Stimulated activated CD4-positive, alpha-beta T cell treated with anti-CD3 and anti-CD28 coated beads, Interleukin-2, amount 100 ng/mL, for 4 hours (primary cell): ENCODE results near the gene CCNB1.
"Not testable (repeated sequence)": the region's sequence is repeated elsewhere in the genome, so short reads cannot be mapped to it uniquely, and the experiment has no call there.

Source experiments
- DNase-seq: peaks from one replicate; pipeline ENCODE4 v3.0.0-alpha.2; 2020; ENCODE audit warnings: low read depth

Gene CCNB1

DNA sequence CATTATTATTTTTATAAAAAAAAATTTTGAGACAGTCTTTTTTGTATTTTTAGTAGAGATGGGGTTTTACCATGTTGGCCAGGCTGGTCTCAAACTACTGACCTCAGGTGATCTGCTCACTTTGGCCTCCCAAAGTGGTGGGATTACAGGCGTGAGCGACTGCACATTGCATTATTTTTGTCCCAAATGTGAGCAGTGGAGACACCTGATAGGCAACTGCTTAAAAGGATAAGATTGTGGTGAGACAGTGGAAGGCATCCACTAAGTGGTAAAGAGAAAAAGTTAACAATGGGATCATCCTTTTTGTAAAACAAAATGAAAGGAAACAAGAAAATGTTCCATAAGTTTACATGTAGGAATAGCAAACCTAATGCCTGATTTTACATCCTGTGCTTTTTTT is 20.4 kb downstream of the CCNB1 start:
- no peak for DNase-seq

DNA sequence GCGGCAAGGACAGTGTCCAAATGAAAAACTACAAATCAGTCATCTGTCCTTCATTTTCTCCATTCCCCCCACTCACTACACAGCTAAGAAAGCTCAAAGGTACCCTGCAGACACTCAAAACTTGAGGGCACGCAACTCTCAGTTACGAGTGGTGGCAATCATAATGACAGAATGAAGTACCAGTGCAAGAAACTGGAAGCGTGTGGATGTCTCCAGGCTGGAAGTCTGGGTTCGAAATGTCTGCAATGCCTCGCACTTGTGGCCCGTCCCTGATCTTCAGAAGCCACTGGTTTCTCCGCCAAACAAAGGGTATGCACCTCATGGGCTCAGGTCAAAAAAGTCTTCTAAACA is 21.8 kb downstream of the CCNB1 start:
- no peak for DNase-seq

DNA sequence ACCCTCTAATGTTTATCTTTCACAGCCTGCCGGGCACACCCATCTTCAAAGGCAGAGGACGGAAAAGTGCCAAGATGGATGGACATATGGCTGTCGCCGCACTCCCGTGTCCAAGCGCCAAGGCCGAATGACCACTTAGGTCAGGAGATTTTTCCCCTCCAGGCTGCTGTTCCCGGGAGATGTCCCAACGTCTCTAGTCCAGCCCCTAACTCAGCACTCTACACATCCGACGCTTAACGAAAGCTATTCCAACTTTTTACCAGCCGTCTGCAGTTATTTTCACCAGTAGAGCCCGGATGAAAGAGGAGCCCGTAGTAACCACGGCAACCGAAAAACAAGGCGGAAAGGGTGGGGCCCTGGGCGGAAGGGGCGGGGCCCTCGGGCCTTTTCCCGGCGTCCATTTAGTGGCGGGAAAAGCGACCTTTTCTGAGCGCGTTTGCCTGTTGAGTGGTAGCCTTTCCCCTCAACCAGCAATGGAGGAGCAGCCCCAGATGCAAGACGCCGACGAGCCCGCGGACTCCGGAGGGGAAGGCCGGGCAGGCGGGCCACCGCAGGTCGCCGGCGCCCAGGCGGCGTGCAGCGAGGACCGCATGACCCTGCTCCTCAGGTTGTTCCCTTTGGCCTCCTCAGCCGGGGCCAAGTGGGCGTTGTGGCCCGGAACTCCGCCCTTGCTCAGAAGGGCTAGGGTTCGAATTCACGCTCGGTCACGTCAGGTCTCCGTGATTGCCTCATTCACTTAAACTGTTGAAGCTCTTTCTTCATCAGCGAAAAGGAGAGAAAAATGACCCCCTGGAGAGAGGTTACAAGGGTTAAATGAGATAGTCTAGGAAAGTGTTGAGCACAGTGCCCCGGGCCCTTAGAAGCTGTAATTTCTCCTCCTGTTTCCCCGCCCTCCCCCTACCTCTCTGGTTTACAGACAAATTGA is 22.5 kb downstream of the CCNB1 start, which contains the start of gene CENPH:
Gene CENPH, plus strand, starts transcription at position 422 of the 925 bp plus-strand sequence. Its CDS starts 52 bp downstream, at position 474.
- peak; percentile 82 for DNase-seq

DNA sequence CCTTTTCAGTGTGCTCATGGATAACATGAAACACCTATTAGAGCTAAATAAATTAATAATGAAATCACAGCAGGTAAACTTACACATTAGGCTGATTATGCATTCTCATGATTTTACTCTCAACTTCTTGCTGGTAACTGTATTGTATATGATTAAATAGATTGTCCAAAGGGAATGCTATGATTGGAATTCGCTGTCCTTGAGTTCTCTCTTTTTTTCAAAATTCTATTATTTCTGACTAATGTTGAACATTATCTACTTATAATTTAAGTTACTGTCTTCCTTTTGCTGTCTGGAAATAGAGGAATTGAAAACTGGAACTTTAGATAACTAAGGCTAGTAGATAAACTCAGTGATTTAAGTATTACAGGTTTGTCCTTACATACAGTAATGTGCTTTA is 35.5 kb downstream of the CCNB1 start:
- DNase-seq: no peak

DNA sequence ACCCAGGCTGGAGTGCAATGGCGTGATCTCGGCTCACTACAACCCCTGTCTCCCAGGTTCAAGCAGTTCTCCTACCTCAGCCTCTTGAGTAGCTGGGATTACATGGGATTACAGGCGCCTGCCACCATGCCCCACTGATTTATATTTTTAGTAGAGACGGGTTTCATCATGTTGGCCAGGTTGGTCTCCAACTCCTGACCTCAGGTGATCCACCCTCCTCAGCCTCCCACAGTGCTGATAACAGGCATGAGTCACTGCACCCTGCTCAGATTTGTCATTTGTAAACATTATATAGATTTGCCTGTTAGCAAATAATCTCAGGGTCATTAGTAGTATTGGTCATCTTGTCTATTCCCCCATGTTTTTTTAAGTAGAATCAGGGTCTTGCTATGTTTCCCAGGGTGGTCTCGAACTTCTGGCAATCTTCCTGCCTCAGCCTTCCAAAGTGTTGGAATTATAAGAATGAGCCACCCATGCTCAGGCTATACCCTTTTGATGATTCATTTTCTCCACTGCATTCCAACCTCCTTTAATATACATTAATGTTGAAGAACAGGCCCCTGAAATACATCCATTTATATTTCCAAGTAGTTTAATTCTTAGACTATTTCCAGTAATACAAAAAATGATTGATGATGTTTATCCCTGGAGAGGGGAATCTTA is 39.7 kb downstream of the CCNB1 start:
- DNase-seq: no peak

DNA sequence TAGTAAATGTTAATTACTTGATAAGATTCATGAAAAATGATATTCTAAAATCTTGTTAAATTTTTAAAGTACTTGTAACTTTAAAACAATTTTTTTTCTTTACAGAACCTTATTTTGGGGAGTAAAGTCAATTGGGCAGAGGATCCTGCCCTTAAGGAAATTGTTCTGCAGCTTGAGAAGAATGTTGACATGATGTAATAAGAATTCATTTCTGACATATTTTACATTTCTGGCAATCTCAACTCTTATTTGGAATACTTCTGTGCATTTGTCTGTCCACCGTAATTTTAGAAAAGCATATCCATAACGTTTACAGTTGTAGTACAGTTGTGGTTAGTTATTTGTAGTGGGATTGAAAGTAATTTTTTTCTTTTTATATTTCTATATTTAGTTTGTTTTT is 42.7 kb downstream of the CCNB1 start:
- DNase-seq: no peak

DNA sequence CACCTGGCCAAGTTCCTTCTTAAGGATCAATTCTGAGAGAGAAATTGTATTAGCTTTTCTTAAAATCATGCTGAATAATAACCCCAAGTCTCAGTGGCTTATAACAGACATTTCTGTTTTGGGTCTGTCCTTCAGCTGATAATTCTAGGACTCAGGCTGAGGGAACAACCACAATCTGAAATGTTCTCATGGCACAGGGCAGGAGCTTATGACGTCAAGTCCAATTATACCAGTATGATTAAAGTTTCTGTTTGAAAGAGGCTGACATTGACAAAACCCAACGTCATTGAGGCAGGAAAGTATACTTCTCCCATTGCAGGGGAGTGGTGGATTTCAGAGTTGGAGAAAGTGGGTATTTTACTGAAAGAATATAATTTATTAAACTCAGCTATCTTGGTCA is 44.2 kb downstream of the CCNB1 start:
- DNase-seq: no peak

DNA sequence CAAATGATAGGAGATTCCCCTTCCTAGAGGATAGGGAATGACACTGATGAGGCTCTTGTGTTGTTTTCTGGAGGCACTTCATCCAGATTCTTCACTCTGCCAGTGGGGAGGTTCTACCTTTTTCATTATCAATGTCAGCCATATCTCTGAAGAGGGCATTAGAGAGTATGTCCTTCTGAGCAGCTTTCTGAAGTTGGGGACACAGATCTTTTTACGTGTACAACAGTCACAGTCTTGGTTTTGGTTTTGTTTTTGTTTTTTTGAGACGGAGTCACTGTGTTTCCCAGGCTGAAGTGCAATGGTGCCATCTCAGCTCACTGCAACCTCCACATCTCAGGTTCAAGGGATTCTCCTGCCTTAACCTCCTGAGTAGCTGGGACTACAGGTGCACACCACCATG is 45.1 kb downstream of the CCNB1 start:
- no peak for DNase-seq

DNA sequence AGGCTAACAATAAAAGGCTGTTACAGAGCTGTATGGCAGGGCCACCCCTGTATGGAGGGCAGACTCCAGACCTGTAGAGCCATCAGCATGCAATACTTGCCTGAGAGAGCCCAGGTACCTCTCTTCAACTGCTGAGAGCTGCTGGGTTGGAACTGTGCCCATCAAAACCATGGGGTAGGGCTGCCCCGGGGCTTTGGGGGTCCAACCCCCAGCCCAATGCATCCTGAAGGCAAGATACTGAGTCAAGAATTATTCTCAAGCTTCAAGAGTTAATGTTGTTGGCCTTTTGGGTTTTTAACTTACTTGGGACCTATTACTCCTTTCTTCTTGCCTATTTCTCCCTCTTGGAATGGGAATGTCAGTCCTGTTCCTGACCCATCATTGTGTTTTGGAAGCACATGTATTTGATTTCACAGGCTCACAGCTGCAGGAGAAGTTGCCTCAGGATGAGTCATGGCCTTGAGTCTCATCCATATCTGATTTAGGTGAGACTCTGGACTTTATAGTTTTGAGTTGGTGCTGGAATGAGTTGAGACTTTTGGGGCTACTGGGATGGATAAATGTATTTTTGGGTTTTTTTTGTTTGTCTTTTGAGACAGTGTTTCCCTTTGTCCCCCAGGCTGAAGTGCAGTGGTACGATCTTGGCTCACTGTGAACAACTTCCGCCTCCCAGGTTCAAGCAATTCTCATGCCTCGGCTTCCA is 46.7 kb downstream of the CCNB1 start:
- DNase-seq: no peak

DNA sequence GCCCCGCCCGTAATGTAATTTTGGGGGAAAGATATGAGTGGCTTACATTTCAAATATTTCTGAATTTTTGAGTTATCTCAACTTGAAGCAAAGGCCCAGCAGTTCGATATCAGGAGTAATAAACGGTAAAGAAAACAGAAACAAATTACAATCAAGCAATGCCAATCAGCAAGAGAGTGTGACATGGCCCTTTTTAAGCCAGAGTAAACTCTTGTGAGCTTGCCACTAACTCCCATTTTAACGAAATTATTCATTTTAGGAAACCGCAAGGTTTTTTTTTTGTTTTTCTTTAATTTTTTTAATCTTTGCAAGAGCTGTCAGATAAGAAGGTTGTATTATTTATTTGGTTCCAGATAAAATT is 50.2 kb downstream of the CCNB1 start:
- no peak for DNase-seq

DNA sequence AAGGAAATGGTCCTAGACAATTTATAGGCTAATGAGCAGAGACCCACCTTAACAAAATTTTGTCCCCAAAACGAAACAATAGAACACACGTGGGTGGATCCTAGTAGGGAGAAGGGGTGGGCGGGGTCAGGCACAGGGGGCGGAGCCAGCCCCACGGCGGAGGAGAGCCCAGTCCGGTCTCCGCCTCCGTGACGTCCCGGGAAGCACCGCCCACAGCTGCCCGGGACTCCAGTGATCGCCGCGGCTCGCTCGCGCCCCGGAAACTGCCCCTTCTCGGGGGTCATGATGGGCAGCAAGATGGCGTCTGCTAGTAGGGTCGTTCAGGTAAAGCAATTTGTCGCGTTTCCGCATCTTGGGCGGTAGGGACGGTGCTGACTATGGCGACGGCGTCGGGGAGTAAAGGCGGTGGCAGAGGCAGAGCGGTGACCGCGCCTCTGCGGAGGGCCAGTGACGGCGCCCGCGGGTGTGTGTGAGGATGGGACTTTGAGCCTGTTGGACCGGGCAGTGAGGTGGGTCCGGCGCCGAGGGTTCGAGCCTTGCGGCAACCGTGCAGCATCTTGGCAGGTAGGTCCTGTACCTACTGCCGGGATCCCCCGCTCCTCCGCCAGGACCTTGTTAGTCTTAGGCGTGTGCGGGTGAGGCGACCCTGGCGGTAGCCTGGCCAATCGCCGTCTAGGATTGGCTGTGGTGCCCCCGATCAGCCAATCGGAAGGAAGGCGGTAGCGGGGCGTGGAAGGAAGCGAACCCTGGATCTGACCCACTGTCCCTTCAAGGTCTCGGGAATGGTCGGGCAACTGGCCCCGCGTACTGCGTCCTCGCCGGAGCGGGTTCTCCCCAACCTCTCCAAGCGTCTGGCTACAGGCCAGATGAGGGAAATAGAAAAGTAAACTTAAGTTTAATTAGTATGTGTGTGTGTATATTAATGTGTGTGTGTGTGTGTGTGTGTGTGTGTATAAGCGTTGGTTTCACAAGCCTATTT is 50.9 kb downstream of the CCNB1 start:
- peak; percentile 92 for DNase-seq

DNA sequence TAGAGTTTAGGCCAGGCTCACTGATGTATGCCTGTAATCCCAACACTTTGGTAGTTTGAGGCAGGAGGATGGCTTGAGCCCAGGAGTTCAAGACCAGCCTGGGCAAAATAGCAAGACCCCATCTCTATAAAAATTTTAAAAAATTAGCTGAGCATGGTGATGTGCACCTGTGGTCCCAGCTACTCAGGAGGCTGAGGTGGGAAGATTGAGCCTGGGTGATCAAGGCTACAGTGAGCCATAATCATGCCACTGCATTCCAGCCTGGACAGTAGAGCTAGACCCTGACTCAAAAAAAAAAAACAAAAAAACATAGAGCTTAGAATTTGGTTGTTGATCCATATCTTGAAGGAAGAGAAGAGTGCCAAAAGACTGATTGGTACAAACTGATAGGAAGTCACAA is 53.0 kb downstream of the CCNB1 start:
- no peak for DNase-seq

DNA sequence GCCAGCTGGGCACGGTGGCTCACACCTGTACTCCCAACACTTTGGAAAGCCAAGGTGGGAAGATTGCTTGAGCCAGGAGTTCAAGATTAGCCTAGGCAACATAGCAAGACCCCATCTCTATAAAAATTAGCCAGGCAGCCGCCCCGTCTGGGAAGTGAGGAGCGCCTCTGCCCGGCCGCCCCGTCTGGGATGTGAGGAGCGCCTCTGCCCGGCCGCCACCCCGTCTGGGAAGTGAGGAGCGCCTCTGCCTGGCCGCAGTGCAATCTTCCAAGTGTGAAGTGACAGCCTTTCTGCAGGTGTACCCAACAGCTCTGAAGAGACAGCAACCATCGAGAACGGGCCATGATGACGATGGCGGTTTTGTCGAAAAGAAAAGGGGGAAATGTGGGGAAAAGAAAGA is 53.4 kb downstream of the CCNB1 start:
- DNase-seq: not testable (repeated sequence)

DNA sequence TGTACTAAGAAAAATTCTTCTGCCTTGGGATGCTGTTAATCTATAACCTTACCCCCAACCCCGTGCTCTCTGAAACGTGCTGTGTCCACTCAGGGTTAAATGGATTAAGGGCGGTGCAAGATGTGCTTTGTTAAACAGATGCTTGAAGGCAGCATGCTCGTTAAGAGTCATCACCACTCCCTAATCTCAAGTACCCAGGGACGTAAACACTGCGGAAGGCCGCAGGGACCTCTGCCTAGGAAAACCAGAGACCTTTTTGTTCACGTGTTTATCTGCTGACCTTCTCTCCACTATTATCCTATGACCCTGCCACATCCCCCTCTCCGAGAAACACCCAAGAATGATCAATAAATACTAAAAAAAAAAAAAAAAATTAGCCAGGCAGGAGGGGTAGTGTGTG is 53.9 kb downstream of the CCNB1 start:
- DNase-seq: not testable (repeated sequence)

DNA sequence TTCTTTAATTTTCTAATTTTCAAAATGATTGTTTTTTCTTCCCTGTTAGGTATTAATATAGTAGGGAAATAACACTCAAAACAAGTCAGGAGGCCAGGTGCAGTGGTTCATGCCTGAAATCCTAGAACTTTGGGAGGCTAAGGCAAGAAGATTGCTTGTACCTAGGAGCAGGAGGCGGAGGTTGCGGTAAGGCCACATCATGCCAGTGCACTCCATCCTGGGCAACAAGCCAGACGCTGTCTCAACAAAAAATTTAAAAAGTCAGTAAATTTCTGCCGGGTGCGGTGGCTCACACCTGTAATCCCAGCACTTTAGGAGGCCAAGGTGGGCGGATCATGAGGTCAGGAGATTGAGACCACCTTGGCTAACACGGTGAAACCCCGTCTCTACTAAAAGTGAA is 57.6 kb downstream of the CCNB1 start:
- DNase-seq: no peak

DNA sequence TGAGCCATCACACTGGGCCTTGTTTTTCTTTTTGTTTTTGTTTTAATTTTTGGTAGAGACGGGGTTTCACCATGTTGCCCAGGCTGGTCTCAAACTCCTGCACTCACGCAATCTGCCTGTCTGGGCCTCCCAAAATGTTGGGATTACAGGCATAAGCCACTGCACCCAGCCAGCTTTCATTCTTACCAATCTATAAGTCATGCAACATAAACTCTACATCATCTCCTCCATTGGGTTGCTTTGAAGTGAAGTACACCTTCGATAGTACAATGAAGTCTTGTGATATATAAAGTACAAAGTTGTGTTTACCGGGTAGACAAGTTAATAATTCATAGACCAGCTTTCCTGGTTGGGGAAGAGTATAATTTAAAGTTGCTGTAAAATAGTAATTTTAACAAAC is 58.9 kb downstream of the CCNB1 start:
- DNase-seq: no peak
